ENCODE results near the gene CDK10.

DNA sequence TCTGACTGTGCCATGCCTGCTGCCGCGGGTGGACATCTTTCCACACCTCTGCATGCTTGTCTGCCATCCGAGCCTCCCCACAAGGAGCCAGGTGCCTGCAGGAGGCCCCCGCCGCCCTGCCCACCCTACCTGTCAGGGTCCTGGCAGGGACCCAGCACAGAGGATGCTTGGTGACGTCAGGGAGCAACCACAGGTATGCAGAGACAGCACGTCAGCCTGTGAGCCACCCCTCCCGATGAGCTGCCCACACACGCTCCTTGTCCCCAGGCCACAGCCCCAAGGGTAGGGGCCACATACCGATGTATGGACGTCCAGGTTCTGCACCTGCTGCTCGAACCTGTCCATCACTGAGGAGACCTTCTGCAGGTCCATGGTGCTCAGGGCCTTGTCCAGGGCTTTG is 39.6 kb upstream of the CDK10 start:
- TF ChIP-seq, protein P1, sequence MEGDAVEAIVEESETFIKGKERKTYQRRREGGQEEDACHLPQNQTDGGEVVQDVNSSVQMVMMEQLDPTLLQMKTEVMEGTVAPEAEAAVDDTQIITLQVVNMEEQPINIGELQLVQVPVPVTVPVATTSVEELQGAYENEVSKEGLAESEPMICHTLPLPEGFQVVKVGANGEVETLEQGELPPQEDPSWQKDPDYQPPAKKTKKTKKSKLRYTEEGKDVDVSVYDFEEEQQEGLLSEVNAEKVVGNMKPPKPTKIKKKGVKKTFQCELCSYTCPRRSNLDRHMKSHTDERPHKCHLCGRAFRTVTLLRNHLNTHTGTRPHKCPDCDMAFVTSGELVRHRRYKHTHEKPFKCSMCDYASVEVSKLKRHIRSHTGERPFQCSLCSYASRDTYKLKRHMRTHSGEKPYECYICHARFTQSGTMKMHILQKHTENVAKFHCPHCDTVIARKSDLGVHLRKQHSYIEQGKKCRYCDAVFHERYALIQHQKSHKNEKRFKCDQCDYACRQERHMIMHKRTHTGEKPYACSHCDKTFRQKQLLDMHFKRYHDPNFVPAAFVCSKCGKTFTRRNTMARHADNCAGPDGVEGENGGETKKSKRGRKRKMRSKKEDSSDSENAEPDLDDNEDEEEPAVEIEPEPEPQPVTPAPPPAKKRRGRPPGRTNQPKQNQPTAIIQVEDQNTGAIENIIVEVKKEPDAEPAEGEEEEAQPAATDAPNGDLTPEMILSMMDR (IDR thresholded peaks at IDR 0.05): no peak
- TF ChIP-seq POLR2A (IDR thresholded peaks at IDR 0.05): no peak

All from right lobe of liver (tissue), 4 donors.